Epithelial cell of esophagus (primary cell): ENCODE measurements around the gene WNT8A.
"Not testable (repeated sequence)": the region's sequence is repeated elsewhere in the genome, so short reads cannot be mapped to it uniquely, and the experiment has no call there.

Source experiments
- DNase-seq: peaks from one replicate; pipeline ENCODE4 v3.0.0; 2010; ENCODE audit warnings: low read depth
- H3K4me3 ChIP-seq: 2 replicates; pipeline ENCODE4 v1.5.1; 2011; ENCODE audit warnings: mild to moderate bottlenecking, low read length, control low read depth
- TF ChIP-seq, protein P1 (sequence below): IDR thresholded peaks from 2 replicates; pipeline ENCODE4 v1.5.1; 2011; ENCODE audit warnings: low read depth, mild to moderate bottlenecking, low read length, control low read depth, inconsistent platforms; ENCODE audit not compliant: insufficient read depth; ENCODE audit errors: missing control alignments

The WNT8A gene

DNA sequence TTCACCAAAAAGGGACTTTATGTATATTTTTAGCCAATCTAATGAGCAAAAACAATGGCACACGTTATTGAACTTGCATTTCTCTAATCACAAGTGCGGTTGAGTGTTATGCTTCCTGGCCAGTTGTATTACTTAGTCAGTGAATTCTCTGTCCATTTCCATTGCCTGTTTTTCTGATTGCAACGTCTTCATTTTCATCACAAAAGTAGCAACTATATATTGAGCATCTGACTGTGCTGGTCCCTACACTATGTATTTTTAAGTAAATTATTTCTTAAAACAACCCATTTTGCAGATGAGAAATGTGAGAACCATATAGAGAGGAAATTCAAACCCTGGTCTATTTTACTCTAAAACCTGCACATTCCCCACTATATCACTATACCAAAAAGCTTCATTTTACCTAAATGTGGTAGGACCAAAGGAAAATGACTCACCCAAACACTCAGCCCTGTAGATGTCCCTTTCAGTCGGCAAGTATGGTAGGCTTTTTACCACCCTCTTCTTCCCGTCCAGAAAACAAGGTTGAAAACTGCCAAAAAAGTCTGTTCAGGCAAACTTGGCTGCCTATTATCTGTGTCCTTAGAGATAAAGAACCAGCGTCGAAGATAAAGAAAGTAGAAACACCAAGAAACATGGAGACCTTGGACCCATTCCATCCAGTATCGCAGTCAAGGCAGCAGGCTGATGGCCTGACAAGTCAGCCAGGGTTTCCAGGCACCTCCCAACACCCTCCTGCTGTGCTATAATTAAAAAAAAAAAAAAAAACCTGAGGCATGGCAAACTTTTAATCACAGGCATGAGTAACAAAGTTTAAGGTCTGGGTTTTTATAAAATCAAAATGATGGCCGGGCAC is 32.2 kb upstream of the WNT8A start:
- no peak overlapping the region for H3K4me3 ChIP-seq
- TF ChIP-seq, protein P1, sequence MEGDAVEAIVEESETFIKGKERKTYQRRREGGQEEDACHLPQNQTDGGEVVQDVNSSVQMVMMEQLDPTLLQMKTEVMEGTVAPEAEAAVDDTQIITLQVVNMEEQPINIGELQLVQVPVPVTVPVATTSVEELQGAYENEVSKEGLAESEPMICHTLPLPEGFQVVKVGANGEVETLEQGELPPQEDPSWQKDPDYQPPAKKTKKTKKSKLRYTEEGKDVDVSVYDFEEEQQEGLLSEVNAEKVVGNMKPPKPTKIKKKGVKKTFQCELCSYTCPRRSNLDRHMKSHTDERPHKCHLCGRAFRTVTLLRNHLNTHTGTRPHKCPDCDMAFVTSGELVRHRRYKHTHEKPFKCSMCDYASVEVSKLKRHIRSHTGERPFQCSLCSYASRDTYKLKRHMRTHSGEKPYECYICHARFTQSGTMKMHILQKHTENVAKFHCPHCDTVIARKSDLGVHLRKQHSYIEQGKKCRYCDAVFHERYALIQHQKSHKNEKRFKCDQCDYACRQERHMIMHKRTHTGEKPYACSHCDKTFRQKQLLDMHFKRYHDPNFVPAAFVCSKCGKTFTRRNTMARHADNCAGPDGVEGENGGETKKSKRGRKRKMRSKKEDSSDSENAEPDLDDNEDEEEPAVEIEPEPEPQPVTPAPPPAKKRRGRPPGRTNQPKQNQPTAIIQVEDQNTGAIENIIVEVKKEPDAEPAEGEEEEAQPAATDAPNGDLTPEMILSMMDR = no peak
- no peak for DNase-seq

GRCh38 chr5:138052718-138053117 is 31.1 kb upstream of the WNT8A start:
- H3K4me3 ChIP-seq, DNase-seq: not testable (repeated sequence)

GRCh38 chr5:138053554-138053953 is 30.3 kb upstream of the WNT8A start:
- no peak overlapping the region for H3K4me3 ChIP-seq
- DNase-seq = no peak

DNA sequence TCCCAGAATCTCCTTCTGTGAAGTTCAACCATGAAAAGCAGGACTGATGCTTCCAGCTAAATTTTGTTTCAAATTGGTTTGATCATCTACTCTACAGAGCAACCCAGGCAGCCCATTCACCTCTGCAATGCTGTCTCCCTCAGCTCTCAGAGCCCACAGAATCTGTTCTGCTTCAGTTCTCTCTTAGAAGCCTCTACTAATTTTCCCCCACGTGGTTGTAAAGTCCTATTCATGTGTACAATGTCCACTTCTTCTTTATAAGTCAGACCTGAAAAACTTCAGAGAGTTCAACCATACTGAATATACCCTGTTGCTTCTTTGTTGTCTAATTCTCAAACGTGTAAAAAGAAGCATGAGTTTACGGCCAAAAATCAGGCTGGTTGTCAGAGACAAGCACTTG is 29.6 kb upstream of the WNT8A start:
- no peak overlapping the region for H3K4me3 ChIP-seq
- DNase-seq = no peak
- TF ChIP-seq, protein P1 = no peak

More at GRCh38 chr5:138053554-138053953, 30.3 kb upstream of the WNT8A start:
- TF ChIP-seq, protein P1 = no peak

DNA sequence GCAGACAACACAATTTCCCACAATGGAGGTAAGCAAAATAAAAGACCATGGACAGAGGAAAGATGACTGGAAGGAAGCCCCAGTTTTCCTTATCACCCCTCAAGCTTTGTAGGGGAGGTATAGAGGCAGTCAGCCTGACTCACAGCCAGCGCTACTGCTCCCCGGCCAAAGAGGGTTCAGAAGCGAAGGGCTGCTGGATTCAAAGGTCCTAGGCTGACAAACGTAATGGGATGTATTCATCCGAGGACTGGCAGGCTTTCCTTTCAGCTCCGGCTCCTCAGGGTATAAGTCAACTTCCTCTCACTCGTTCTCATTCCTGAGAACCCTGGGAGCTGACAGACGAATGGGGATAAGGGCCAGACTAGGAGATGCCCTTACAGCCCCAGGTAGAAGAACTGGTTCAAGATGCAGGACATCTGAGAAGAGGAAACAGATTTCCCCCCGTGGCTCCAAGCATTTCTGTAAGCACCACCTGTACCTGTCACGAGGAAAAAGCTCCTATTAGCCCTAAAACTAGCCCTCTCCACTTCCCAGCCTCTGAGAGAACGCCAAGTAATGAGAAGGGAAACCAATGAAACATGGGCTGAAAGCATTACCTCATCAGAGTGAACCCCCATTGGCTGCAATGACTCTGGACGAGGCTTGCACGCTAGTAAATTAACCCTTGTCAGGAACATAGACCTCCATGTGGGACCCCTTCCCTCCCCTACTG is 28.8 kb upstream of the WNT8A start:
- TF ChIP-seq, protein P1 = no peak
- DNase-seq = peak; percentile 38
- H3K4me3 ChIP-seq = no peak overlapping the region

DNA sequence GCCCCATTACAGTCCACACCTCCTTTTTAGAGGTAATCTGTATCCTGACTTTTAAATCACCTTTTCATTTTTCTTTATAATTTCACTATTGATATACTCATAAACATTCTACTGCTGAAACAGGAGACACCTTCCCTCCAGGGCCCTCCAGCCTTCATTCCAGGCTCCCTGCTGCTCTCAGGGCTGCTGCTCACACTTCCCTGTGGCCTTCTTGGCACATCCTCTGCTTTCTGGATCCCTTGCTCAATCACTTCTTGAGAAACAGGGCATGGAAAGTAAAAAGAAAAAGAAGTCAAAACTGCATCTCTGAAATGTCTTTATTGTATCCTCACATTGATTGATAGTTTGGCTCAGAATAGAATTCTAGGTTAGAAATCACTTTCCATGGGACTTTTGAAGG is 19.3 kb upstream of the WNT8A start:
- TF ChIP-seq, protein P1 = no peak
- H3K4me3 ChIP-seq = no peak overlapping the region
- no peak for DNase-seq

GRCh38 chr5:138065102-138065501 is 18.7 kb upstream of the WNT8A start:
- TF ChIP-seq, protein P1 = peak; percentile 17
- no peak for DNase-seq
- no peak overlapping the region for H3K4me3 ChIP-seq
